PC-9 (cell line): ENCODE results near the gene ZNF618. TPM values are rescaled to one million over a fixed set of nuclear protein-coding genes. Genes with fewer than 3 reads are reported as not detected.

Experiments
- BruUV-seq: library from RNA; stranded (reverse); fragments of 400-500 nt; replicated peaks from 2 replicates; lab custom pipeline; 2021; lab: Mats Ljungman, UMichigan
- CTCF ChIA-PET: fragments of 300-600 bp; sonication (Branson Sonifier 250); formaldehyde crosslinking; loops from one replicate; lab custom pipeline; 2022; ENCODE audit warnings: antibody characterized with exemption; lab: Charles Lee
- POLR2A ChIA-PET: fragments of 300-600 bp; sonication (Branson Sonifier 250); formaldehyde crosslinking; loops from one replicate; lab custom pipeline; 2022; ENCODE audit warnings: antibody characterized with exemption; ENCODE audit not compliant: unreplicated experiment; lab: Charles Lee
- DNase-seq, 2 experiments: peaks; one replicate each; pipeline versions ENCODE4 v3.0.0 to v3.0.0-alpha.2; 2015 to 2022; ENCODE audit warnings: mixed read lengths in 1 of 2
- H2AFZ ChIP-seq: fragments of 200-600 bp; sonication (generic); 2 replicates; pipeline ENCODE4 v1.8.1; 2017; ENCODE audit warnings: antibody characterized with exemption
- H3F3A ChIP-seq: fragments of 200-600 bp; sonication (generic); 2 replicates; pipeline ENCODE4 v1.8.1; 2017; ENCODE audit warnings: antibody characterized with exemption, mild to moderate bottlenecking, low read depth; ENCODE audit not compliant: insufficient read depth
- H3K27ac ChIP-seq: fragments of 200-600 bp; sonication (generic); 2 replicates; pipeline ENCODE4 v1.6.1; 2016; ENCODE audit warnings: mixed run types
- H3K27me3 ChIP-seq: fragments of 200-600 bp; sonication (generic); 2 replicates; pipeline ENCODE4 v1.6.1; 2016; ENCODE audit warnings: low read depth, mixed run types; ENCODE audit not compliant: insufficient read depth
- H3K36me3 ChIP-seq: fragments of 200-600 bp; sonication (generic); 2 replicates; pipeline ENCODE4 v1.6.1; 2016; ENCODE audit warnings: low read depth, mixed run types
- H3K4me1 ChIP-seq: fragments of 200-600 bp; sonication (generic); replicated peaks from 2 replicates; pipeline ENCODE4 v1.6.1; 2016; ENCODE audit warnings: mixed run types; ENCODE audit not compliant: insufficient read depth
- H3K4me2 ChIP-seq: fragments of 200-600 bp; sonication (generic); 2 replicates; pipeline ENCODE4 v1.6.1; 2017; ENCODE audit warnings: mixed run types
- H3K4me3 ChIP-seq: fragments of 200-600 bp; sonication (generic); 2 replicates; pipeline ENCODE4 v1.6.1; 2016; ENCODE audit warnings: mixed run types
- H3K79me2 ChIP-seq: fragments of 200-600 bp; sonication (generic); 2 replicates; pipeline ENCODE4 v1.6.1; 2017; ENCODE audit warnings: low read depth, mixed run types
- H3K9me2 ChIP-seq: fragments of 200-600 bp; sonication (generic); 2 replicates; pipeline ENCODE4 v1.8.1; 2017; ENCODE audit warnings: mild to moderate bottlenecking; ENCODE audit not compliant: insufficient read depth
- H3K9me3 ChIP-seq: fragments of 200-600 bp; sonication (generic); 2 replicates; pipeline ENCODE4 v1.8.1; 2016; ENCODE audit warnings: low read depth; ENCODE audit not compliant: insufficient read depth
- H4K20me1 ChIP-seq: fragments of 200-600 bp; sonication (generic); 2 replicates; pipeline ENCODE4 v1.8.1; 2017; ENCODE audit not compliant: insufficient read depth
- CTCF ChIP-seq: fragments of 200-600 bp; sonication (generic); conservative IDR thresholded peaks from 2 replicates; pipeline ENCODE4 v1.6.1; 2017; ENCODE audit warnings: mixed run types, antibody characterized with exemption, mild to moderate bottlenecking, moderate library complexity
- EZH2 ChIP-seq: fragments of 200-600 bp; sonication (generic); IDR thresholded peaks from 2 replicates; pipeline ENCODE4 v1.8.0; 2017; ENCODE audit warnings: antibody characterized with exemption, low read depth
- intact Hi-C: fragments of 100-400 bp; cut with micrococcal nuclease; formaldehyde crosslinking; loops from one replicate; pipeline ENCODE4 v1.10.0; 2022; ENCODE audit not compliant: unreplicated experiment
- total RNA-seq: library from RNA; stranded (reverse); gene quantifications from 2 replicates; pipeline ENCODE4 v1.2.3, GENCODE V29; 2021

ZNF618 gene
- total RNA-seq, 1 experiment from 2014 or later: 0.20 TPM

- H3K4me3 ChIP-seq: no peak overlapping the region
- DNase-seq: no peak
- no peaks in the 10 kb centered on the region for H3K4me1 ChIP-seq
- ChIA-PET POLR2A (no interaction called here), CTCF (no interaction called here)
- no peaks in the 10 kb centered on the region for H3F3A ChIP-seq
- TF ChIP-seq EZH2: no peak
- TF ChIP-seq CTCF: no peak
- no peak overlapping the region for H3K27ac ChIP-seq
- no peak overlapping the region for H3K4me2 ChIP-seq
- no peaks in the 10 kb centered on the region for H3K79me2 ChIP-seq
- intact Hi-C loops: no loop called here
- BruUV-seq: no TSS peak
- H2AFZ ChIP-seq: no peak overlapping the region
- H3K36me3 ChIP-seq: no peaks in the 10 kb centered on the region
- H4K20me1 ChIP-seq: no peaks in the 10 kb centered on the region
- H3K27me3 ChIP-seq: peaks cover 93% of the 10 kb centered on the region
- no peaks in the 10 kb centered on the region for H3K9me2 ChIP-seq
- no peaks in the 10 kb centered on the region for H3K9me3 ChIP-seq
Observed at GRCh38 chr9:114034661-114035062, 158.6 kb downstream of the ZNF618 start.

DNA sequence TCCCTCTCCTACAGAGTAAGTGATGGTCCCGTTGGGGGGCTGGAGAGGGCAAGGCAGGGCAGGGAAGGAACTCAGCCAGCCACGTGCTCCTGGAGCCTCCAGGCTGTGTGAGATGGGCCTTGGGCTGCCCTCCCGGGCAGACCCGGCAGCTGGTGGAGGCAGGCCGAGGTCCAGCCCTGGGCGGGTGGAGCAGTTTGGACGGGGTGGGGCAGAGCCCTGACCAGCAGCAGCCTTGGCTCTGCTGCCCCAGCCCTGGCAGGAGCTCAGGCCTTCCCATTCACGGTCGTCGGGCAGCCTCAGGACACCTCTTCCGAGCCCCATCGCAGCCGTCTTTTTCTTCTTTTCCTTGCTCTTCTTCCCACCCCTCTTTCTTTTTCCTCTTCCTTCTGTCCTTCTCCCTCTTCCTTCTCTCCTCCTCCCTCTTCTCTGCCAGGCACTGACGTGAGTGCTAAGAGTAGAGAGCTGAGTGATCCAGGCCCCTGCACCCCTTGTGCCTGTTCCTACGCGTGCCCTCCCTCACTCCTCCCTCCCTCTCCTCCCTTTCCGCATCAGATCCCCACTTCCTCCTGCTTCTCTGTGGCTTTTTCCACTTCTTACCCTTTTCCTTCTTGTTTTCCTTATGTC, 159.2 kb downstream of the ZNF618 start:
- BruUV-seq: no TSS peak
- H3K9me2 ChIP-seq: no peaks in the 10 kb centered on the region
- ChIA-PET POLR2A (no interaction called here), CTCF (no interaction called here)
- H3K27me3 ChIP-seq: peaks cover 91% of the 10 kb centered on the region
- H3K4me3 ChIP-seq: no peak overlapping the region
- no peak overlapping the region for H2AFZ ChIP-seq
- no peaks in the 10 kb centered on the region for H3K36me3 ChIP-seq
- no peaks in the 10 kb centered on the region for H3K79me2 ChIP-seq
- H3K4me1 ChIP-seq: no peaks in the 10 kb centered on the region
- no peak for DNase-seq
- TF ChIP-seq EZH2: no peak
- H3K9me3 ChIP-seq: no peaks in the 10 kb centered on the region
- no peak overlapping the region for H3K4me2 ChIP-seq
- no peaks in the 10 kb centered on the region for H4K20me1 ChIP-seq
- no peaks in the 10 kb centered on the region for H3F3A ChIP-seq
- no peak overlapping the region for H3K27ac ChIP-seq
- intact Hi-C loops: no loop called here

DNA sequence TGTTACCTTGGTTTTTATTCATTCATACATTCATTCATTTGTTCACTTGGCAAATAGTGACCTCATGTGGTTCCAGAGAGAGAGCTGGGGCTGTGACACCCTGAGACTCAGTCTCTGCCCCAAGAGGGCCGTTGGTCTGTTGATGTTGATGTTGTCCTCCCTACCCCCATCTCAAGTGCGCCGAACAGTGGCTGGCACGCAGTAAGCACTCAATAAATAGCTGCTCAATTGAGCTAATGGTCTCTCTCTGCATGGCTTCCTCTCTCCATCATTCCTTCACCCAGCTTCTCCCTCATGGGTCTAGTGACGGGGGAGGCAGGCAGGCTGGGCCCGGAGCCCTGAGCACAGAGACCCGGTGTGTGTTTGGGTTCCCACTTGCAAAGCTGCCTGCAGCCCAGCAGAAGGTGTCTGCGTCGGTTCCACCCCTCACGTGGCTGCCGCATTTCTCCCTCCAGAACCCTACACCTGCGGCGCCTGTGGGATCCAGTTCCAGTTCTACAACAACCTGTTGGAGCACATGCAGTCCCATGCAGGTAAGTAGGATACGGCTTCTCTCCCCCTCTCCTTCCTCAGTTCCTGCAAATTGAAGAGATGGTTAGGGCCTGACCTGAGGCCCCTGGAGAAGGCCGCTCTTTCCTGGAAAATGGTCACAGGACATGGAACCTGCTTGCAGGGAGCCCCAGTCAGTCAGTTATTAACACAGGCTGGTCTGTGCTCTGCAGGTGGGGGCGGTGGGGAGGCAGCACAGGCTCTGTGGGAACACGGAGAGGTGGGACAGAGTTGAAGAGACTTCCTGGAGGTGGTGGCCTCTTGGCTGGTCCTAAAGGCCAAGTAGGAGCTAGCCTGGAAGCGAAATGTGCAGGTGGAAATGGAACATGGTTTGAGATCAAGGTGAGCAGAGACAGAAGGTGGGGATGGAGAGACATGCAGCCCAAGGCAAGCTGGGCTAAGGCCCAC, 160.0 kb downstream of the ZNF618 start:
- TF ChIP-seq EZH2 (no peak), CTCF (no peak)
- Histone ChIP-seq H3K36me3 (no peaks in the 10 kb centered on the region), H3K4me3 (no peak overlapping the region), H3K27ac (no peak overlapping the region), H3F3A (no peaks in the 10 kb centered on the region), H3K4me2 (no peak overlapping the region), H2AFZ (no peak overlapping the region), H3K27me3 (peaks cover 83% of the 10 kb centered on the region), H3K79me2 (no peaks in the 10 kb centered on the region), H3K9me2 (no peaks in the 10 kb centered on the region), H3K9me3 (no peaks in the 10 kb centered on the region), H3K4me1 (no peaks in the 10 kb centered on the region), H4K20me1 (no peaks in the 10 kb centered on the region)
- intact Hi-C loops: no loop called here
- no TSS peak for BruUV-seq
- CTCF ChIA-PET: no interaction called here
- POLR2A ChIA-PET: no interaction called here
- DNase-seq: no peak
